GM12891 (cell line): ENCODE results near the gene REXO2.

Experiments used
- DNase-seq: peaks from one replicate; pipeline ENCODE4 v3.0.0; 2011; ENCODE audit warnings: low spot score; ENCODE audit not compliant: insufficient read length
- FAIRE-seq: peaks from 2 replicates; lab custom pipeline; 2011; peaks lifted over from hg19 to GRCh38; lab: Jason Lieb, UNC
- PAX5 ChIP-seq: IDR thresholded peaks from 2 replicates; pipeline ENCODE4 v1.6.1; 2011; ENCODE audit warnings: low read length, moderate library complexity, mild to moderate bottlenecking; ENCODE audit not compliant: insufficient read depth, severe bottlenecking
- POLR2A ChIP-seq: IDR thresholded peaks from 2 replicates; pipeline ENCODE4 v1.6.1; 2011; ENCODE audit warnings: low read depth, low read length, control low read depth
- POLR2AphosphoS5 ChIP-seq: IDR thresholded peaks from 2 replicates; pipeline ENCODE4 v1.6.1; 2011; ENCODE audit warnings: low read depth, low read length, control low read depth
- POU2F2 ChIP-seq: IDR thresholded peaks from 2 replicates; pipeline ENCODE4 v1.6.1; 2011; ENCODE audit warnings: low read depth, mild to moderate bottlenecking, control low read depth, low read length, moderate library complexity
- SPI1 ChIP-seq: IDR thresholded peaks from 2 replicates; pipeline ENCODE4 v1.6.1; 2011; ENCODE audit warnings: low read depth, low read length, control low read depth
- TAF1 ChIP-seq: IDR thresholded peaks from 2 replicates; pipeline ENCODE4 v1.6.1; 2011; ENCODE audit warnings: low read depth, low read length, control low read depth

The REXO2 gene

GRCh38 chr11:114400915-114401223, 38.4 kb upstream of the REXO2 start:
- DNase-seq (no peak), FAIRE-seq (no peak)
- no peak for TF ChIP-seq SPI1
- no peak for TF ChIP-seq POLR2AphosphoS5
- no peak for TF ChIP-seq POU2F2
- TF ChIP-seq POLR2A, result no peak
- TF ChIP-seq PAX5, result no peak
- TF ChIP-seq TAF1, result no peak

DNA sequence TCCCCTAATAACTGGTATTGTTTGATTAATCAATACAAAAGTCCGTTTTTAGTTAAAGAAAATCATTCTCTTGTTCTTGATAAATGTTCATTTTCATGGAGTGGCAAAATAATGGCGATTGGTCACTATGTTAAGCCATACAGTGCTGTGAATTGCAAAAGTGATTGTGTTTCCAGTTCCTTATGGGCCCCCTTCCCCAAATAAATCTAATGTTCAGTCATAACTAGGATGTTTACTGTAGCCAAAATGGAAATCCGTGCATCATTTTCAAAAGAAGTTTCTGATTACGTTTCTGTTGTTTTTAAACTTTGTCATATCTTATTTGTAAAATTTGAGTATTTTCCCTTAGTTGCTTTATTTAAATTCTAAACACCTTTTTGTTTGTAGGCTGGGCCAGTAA, 38.0 kb upstream of the REXO2 start:
- FAIRE-seq, result peak; percentile 68
- TF ChIP-seq SPI1, result no peak
- no peak for TF ChIP-seq POU2F2
- no peak for TF ChIP-seq POLR2AphosphoS5
- TF ChIP-seq TAF1, result no peak
- TF ChIP-seq POLR2A, result no peak
- no peak for TF ChIP-seq PAX5
- no peak for DNase-seq

- DNase-seq, result no peak
- FAIRE-seq, result no peak
- no peak for TF ChIP-seq POLR2A
- TF ChIP-seq SPI1, result no peak
- no peak for TF ChIP-seq PAX5
- no peak for TF ChIP-seq POU2F2
- no peak for TF ChIP-seq TAF1
- TF ChIP-seq POLR2AphosphoS5, result no peak
These were observed 26.3 kb upstream of the REXO2 start for GRCh38 chr11:114412946-114413345.

GRCh38 chr11:114413958-114414357, 25.3 kb upstream of the REXO2 start:
- DNase-seq (no peak), FAIRE-seq (no peak)
- TF ChIP-seq PAX5, result no peak
- TF ChIP-seq SPI1, result no peak
- TF ChIP-seq TAF1, result no peak
- no peak for TF ChIP-seq POU2F2
- TF ChIP-seq POLR2A, result no peak
- no peak for TF ChIP-seq POLR2AphosphoS5

- DNase-seq (no peak), FAIRE-seq (no peak)
- TF ChIP-seq POLR2AphosphoS5, result no peak
- TF ChIP-seq PAX5, result no peak
- TF ChIP-seq SPI1, result no peak
- TF ChIP-seq TAF1, result no peak
- no peak for TF ChIP-seq POU2F2
- no peak for TF ChIP-seq POLR2A
These were observed 22.8 kb upstream of the REXO2 start for GRCh38 chr11:114416441-114416961.

GRCh38 chr11:114426280-114426679, 13.0 kb upstream of the REXO2 start:
- no peak for DNase-seq
- FAIRE-seq, result no peak
- TF ChIP-seq PAX5 (no peak), SPI1 (no peak)

GRCh38 chr11:114430290-114430689, 9.0 kb upstream of the REXO2 start:
- DNase-seq, result no peak
- no peak for TF ChIP-seq POLR2A
- TF ChIP-seq POLR2AphosphoS5, result no peak
- TF ChIP-seq SPI1, result no peak
- TF ChIP-seq POU2F2, result no peak
- no peak for TF ChIP-seq TAF1
- TF ChIP-seq PAX5, result no peak
- no peak for FAIRE-seq

- FAIRE-seq (no peak), DNase-seq (no peak)
- TF ChIP-seq POLR2A (no peak), PAX5 (no peak), POLR2AphosphoS5 (no peak), SPI1 (no peak), TAF1 (no peak), POU2F2 (no peak)
These were observed 6.4 kb upstream of the REXO2 start for GRCh38 chr11:114432893-114433292.

DNA sequence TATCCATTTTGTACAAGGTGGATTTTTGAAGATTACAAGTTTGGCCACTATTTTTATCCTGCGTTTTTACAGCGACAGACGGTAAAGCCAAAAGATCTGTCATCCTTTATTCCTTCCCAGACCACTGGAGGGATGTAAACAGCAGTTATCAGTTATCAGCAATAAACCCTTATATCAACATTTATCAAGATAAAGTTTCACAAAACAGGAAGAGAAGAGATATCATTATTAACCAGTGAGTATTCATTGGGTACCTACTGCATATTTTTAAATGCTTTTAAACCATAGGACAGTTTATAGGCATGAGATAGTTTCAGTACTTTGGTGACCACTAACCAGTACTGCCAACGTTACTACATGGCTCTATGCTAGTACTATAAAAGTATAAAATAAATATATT, 5.9 kb upstream of the REXO2 start:
- TF ChIP-seq POLR2A (no peak), TAF1 (no peak), POU2F2 (no peak), PAX5 (no peak), SPI1 (no peak), POLR2AphosphoS5 (no peak)
- FAIRE-seq (no peak), DNase-seq (no peak)

DNA sequence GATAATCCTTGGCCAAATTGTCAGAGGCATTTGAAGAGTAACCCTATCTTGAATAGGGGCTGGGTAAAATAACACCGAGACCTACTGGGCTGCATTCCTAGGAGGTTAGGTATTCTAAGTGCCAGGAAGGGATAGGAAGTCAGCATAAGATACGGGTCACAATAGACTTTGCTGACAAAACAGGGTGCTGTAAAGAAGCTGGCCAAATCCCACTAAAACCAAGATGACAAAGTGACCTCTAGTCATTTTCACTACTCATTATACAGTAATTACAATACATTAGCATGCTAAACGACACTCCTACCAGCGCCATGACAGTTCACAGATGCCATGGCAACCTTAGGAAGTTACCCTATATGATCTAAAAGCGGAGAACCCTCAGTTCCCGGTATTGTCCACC, 964 bp upstream of the REXO2 start:
- DNase-seq, result no peak
- no peak for FAIRE-seq
- TF ChIP-seq PAX5 (no peak), TAF1 (no peak), SPI1 (no peak), POLR2A (no peak), POLR2AphosphoS5 (no peak), POU2F2 (no peak)
